AG04450 (cell line): Measurements from ENCODE around the gene SELENOS. TPM values are rescaled to one million over a fixed set of nuclear protein-coding genes. Genes with fewer than 3 reads are reported as not detected.

ENCODE experiments used
- CTCF ChIA-PET: fragments of 300-600, 350-600 bp; formaldehyde crosslinking; extraction: SDS; loops from one replicate; lab custom pipeline; 2022; ENCODE audit warnings: antibody characterized with exemption, inconsistent platforms; lab: Charles Lee
- POLR2A ChIA-PET: fragments of 350-600 bp; formaldehyde crosslinking; extraction: SDS; loops from one replicate; lab custom pipeline; 2021; ENCODE audit warnings: antibody characterized with exemption, inconsistent platforms; lab: Yijun Ruan, JAX
- DNase-seq: peaks from one replicate; pipeline ENCODE4 v3.0.0-alpha.2; 2011; ENCODE audit warnings: low read depth, low spot score
- H3K27ac ChIP-seq: one replicate; pipeline ENCODE4 v1.5.1; 2012; ENCODE audit warnings: low read depth, low read length, control low read depth
- H3K27me3 ChIP-seq: one replicate; pipeline ENCODE4 v1.6.0; 2012; ENCODE audit warnings: low read length; ENCODE audit not compliant: control insufficient read depth, insufficient read depth
- H3K4me3 ChIP-seq: 2 replicates; pipeline ENCODE4 v1.5.1; 2011; ENCODE audit warnings: mild to moderate bottlenecking, low read depth, low read length, control low read depth
- H3K9me3 ChIP-seq: 2 replicates; pipeline ENCODE4 v1.5.1; 2012; ENCODE audit warnings: low read length; ENCODE audit not compliant: control insufficient read depth, insufficient read depth
- CTCF ChIP-seq: IDR thresholded peaks from 2 replicates; pipeline ENCODE4 v1.5.1; 2011; ENCODE audit warnings: low read depth, low read length, control low read depth, inconsistent platforms
- polyA plus RNA-seq: library from polyadenylated mRNA; depleted of rRNA; stranded (reverse); fragments of >200 nt; gene quantifications from 2 replicates; pipeline ENCODE4 v1.2.3, GENCODE V29; 2011

The SELENOS gene
- polyA plus RNA-seq, 1 experiment, result 100 TPM

GRCh38 chr15:101248274-101248673 is 29.0 kb downstream of the SELENOS start:
- Histone ChIP-seq H3K4me3 (no peak overlapping the region), H3K27ac (no peak overlapping the region), H3K27me3 (no peaks in the 10 kb centered on the region), H3K9me3 (no peaks in the 10 kb centered on the region; the same call in 1 of the 2 replicates)
- ChIA-PET CTCF (interaction anchor here (1.0 to 1.6 kb wide), 2 partner anchors 10 to 233 kb away, joined by 3 to 4 read pairs; no protein-coding TSS in a partner anchor), POLR2A (interaction anchor here (0.5 to 0.7 kb wide), 3 partner anchors 54 to 80 kb away, joined by 3 to 5 read pairs (median 4); no protein-coding TSS in a partner anchor)
- TF ChIP-seq CTCF, result no peak
- DNase-seq, result no peak

DNA sequence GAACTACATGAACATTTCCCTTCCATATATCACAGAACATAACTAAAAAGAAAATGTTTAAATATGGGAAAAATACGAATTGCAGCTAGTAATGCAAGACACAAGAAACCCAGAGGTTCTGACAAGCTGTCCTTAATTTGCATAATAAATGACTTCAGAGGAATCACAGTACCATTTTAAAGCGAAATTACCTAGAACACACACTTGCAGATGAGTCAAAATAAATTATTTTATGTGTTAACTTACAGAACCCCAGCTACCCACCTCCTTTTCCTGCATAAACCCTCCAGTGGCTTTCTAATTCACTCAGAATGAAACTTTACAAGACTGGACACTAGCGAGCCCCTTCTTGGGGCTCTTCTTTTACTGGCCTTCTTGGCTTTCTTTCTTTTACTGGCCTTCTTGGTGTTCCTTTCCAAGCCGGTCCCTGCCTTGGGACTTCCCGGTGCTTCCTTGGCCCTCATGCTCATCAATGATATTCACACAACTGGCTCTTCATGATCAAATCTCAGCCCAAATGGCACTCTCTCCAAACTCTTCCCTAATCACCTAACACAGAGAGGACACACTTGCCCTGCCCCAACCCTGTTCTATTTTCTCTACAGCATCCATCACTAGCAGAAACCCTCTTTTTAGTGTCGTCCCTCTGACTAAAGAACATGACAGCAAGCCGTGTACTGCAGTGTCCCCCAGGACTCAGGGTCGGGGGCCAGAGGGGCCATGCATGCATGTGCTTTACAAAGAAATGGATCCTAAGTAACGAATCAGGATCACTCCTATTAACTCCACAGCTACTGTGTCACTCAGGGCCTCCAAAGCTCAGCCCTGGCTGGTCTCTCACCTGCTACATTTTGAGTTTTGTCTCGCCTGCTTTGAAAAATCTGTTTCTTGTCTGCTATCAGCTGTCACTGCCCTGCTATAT is 30.2 kb downstream of the SELENOS start:
- no peaks in the 10 kb centered on the region; the same call in 1 of the 2 replicates for H3K9me3 ChIP-seq
- ChIA-PET CTCF (interaction anchor here (1.0 to 1.6 kb wide), 3 partner anchors 11 to 239 kb away, joined by 3 to 7 read pairs (median 4); no protein-coding TSS in a partner anchor), POLR2A (no interaction called here)
- H3K27ac ChIP-seq, result no peak overlapping the region
- no peak for TF ChIP-seq CTCF
- DNase-seq, result no peak
- no peaks in the 10 kb centered on the region for H3K27me3 ChIP-seq
- no peak overlapping the region for H3K4me3 ChIP-seq

DNA sequence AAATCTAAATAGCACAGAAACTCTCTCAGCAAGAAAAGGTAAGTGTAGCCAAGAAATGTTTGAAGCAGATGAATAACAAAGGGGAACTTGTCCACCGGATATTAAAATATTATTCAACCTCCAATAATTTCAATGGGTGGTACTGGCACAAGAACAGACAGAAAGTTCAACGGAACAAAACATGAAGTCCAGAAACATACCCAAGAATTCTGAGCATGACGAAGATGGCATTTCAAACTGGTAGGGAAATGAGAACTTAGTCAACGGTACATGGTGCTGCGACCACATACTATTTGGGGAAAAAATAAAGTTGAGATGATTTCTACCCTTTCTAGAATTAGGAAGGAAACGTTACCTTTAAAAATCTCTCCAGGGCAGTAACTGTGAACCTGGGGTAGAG is 30.9 kb downstream of the SELENOS start:
- Histone ChIP-seq H3K27me3 (no peaks in the 10 kb centered on the region), H3K9me3 (no peaks in the 10 kb centered on the region; the same call in 1 of the 2 replicates), H3K4me3 (no peak overlapping the region), H3K27ac (no peak overlapping the region)
- ChIA-PET POLR2A (no interaction called here), CTCF (interaction anchor here (1.3 to 1.7 kb wide), 3 partner anchors 158 to 238 kb away, joined by 4 to 7 read pairs (median 5); no protein-coding TSS in a partner anchor)
- TF ChIP-seq CTCF, result no peak
- DNase-seq, result no peak

DNA sequence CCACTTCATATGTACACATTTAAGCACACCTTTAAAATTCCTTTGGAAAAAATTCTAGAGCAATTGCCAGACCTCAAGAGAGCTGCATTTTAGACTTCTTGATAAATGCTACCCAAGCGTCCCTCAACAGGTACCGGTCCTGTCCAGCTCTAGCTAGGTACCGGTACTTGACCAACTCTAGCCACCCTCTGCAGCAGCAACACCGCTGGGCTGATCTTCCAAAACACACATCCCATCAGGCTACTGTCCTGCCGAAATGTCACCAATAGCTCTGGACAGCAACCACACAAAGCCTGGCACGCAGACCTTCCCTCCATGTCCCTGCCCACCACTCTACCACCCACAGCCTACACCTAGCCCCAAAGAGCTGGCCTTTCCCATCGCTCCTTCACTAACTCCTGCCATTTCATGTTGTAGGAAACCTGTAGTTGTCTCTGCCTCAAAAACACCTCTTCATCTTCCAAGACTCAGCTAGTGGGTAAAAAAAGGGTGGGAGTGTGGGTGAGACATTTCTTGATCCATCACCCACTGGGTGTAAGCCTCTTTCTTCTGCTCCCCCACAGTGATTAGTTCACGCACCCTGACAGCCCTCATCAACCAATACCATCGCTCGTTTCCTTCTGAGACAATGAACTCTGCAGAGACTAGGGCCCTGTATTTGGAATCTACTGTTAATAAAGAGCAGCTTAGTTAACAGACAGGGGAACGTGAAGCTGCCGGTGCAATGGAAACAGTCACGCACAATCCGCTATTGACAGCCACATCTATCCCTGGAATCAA is 32.2 kb downstream of the SELENOS start:
- CTCF ChIA-PET, result interaction anchor here (1.0 to 1.7 kb wide), 5 partner anchors 13 to 238 kb away, joined by 3 to 5 read pairs (median 4); no protein-coding TSS in a partner anchor
- TF ChIP-seq CTCF, result no peak
- POLR2A ChIA-PET, result no interaction called here
- no peak for DNase-seq
- Histone ChIP-seq H3K4me3 (peak overlapping the region; percentile 17; the same call in 1 of the 2 replicates), H3K27ac (peak overlapping the region; percentile 42), H3K27me3 (no peaks in the 10 kb centered on the region), H3K9me3 (no peaks in the 10 kb centered on the region)
